Activated naive CD8-positive, alpha-beta T cell treated with anti-CD3 and anti-CD28 coated beads, Interleukin-2, amount 10 ng/mL, durations not matched to agents 7 days and 5 days (primary cell): ENCODE results near the gene LSM7. TPM values are rescaled to one million over a fixed set of nuclear protein-coding genes. Genes with fewer than 3 reads are reported as not detected.
"Not testable (repeated sequence)": the region's sequence is repeated elsewhere in the genome, so short reads cannot be mapped to it uniquely, and the experiment has no call there.

Experiments
- ATAC-seq: fragments of 150-1000 bp; cut with Tn5 transposase; one replicate; pipeline ENCODE4 v1.10.0; 2021; ENCODE audit warnings: low read depth, moderate library complexity
- POLR2A ChIA-PET: fragments of 350-600 bp; sonication (Branson Sonifier 250); formaldehyde crosslinking; loops from one replicate; lab custom pipeline; 2021; ENCODE audit warnings: antibody characterized with exemption; lab: Charles Lee
- DNase-seq: peaks from one replicate; pipeline ENCODE4 v3.0.0; 2021
- H3K27ac Mint-ChIP-seq: one replicate; pipeline ENCODE4 v1.8.0; 2022; ENCODE audit warnings: mild to moderate bottlenecking, mixed read lengths
- H3K27me3 Mint-ChIP-seq: one replicate; pipeline ENCODE4 v1.8.0; 2022; ENCODE audit warnings: mild to moderate bottlenecking, moderate library complexity, mixed read lengths
- H3K36me3 Mint-ChIP-seq: one replicate; pipeline ENCODE4 v1.8.0; 2021; ENCODE audit warnings: mild to moderate bottlenecking, mixed read lengths
- H3K4me1 Mint-ChIP-seq: one replicate; pipeline ENCODE4 v1.8.0; 2021; ENCODE audit warnings: mixed read lengths
- H3K4me3 Mint-ChIP-seq: one replicate; pipeline ENCODE4 v1.8.0; 2022; ENCODE audit warnings: mild to moderate bottlenecking, moderate library complexity, mixed read lengths
- H3K9me3 Mint-ChIP-seq: one replicate; pipeline ENCODE4 v1.8.0; 2021; ENCODE audit warnings: mixed read lengths
- total RNA-seq, 2 experiments: library from RNA; stranded (reverse); gene quantifications; one replicate each; pipeline ENCODE4 v1.2.3, GENCODE V29; 2021

Gene LSM7
- total RNA-seq, 2 experiments from 2014 or later, result 111 to 125 TPM

DNA sequence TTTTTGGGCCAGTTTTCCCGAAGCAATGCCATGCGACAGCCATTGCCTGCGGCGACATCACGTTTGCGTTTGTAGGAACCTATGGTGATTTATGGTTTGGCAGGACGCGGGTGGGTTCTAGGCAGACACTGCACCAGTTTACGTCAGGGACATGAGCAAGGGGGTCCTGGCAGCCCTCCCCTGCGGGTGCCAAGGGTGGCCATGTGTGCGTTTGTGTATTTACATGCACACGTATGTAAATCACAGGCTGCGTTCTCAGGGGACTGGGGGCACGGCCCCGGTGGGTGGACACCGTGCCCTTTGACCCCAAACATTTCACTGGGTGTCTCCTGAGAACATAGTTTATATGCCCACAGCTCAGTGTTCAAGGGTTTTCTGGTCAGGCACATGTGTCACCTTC is 22.3 kb upstream of the LSM7 start:
- POLR2A ChIA-PET, result no interaction called here
- Mint-ChIP-seq H3K27ac (no peak overlapping the region), H3K27me3 (no peaks in the 10 kb centered on the region), H3K9me3 (no peaks in the 10 kb centered on the region), H3K4me1 (no peaks in the 10 kb centered on the region), H3K36me3 (no peaks in the 10 kb centered on the region), H3K4me3 (no peak overlapping the region)
- no peak for ATAC-seq
- DNase-seq, result no peak

DNA sequence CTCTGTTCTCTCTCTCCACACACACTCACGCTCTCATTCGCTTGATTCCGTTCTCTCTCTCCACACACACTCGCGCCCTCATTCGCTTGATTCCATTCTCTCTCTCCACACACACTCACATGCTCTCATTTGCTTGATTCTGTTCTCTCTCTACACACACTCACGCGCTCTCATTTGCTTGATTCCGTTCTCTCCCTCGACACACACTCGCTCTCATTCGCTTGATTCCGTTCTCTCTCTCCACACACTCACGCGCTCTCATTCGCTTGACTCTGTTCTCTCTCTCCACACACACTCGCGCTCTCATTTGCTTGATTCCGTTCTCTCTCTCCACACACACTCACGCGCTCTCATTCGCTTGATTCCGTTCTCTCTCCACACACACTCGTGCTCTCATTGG is 21.4 kb upstream of the LSM7 start:
- H3K27ac Mint-ChIP-seq, H3K4me1 Mint-ChIP-seq, H3K27me3 Mint-ChIP-seq, H3K9me3 Mint-ChIP-seq, H3K36me3 Mint-ChIP-seq, H3K4me3 Mint-ChIP-seq, DNase-seq, ATAC-seq, POLR2A ChIA-PET: not testable (repeated sequence)

DNA sequence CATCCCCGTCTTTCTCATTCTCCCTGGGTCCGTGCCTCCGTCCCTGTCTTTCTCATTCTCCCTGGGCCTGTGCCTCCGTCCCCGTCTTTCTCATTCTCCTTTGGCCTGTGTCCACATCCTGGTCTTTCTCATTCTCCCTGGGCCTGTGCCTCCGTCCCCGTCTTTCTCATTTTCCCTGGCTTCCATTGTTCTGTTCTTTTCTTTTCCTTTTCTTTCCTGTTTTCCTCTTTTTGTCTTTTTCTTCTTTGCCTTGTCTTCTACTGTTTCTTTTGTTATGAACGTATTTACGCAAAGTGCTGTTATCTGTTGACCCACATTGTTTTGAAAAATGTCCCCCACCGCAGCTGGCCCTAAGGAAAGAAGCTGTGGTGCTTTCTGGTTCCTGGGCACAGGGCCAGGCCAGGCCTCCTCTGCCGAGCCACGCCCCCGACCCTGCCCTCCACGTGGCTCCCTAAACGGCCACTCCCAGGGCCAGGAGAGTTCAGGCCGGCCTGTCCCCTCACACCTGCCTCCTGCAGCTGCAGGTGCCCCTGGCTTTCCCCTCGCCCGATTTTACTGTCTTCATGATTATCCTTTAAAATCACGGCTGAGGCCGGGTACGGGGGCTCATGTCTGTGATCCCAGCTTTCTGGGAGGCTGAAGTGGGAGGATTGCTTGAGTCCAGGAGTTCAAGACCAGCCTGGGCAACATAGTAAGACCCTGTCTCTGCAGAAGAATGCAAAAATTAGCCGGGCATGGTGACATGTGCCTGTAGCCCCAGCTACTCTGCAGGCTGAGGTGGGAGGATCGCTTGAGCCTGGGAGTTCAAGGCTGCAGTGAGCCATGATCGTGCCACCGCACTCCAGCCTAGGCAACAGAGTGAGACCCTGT is 17.6 kb upstream of the LSM7 start:
- no peaks in the 10 kb centered on the region for H3K9me3 Mint-ChIP-seq
- no peaks in the 10 kb centered on the region for H3K27me3 Mint-ChIP-seq
- no peak for ATAC-seq
- H3K36me3 Mint-ChIP-seq, result no peaks in the 10 kb centered on the region
- POLR2A ChIA-PET, result no interaction called here
- no peaks in the 10 kb centered on the region for H3K4me1 Mint-ChIP-seq
- no peak overlapping the region for H3K4me3 Mint-ChIP-seq
- no peak overlapping the region for H3K27ac Mint-ChIP-seq
- DNase-seq, result no peak

DNA sequence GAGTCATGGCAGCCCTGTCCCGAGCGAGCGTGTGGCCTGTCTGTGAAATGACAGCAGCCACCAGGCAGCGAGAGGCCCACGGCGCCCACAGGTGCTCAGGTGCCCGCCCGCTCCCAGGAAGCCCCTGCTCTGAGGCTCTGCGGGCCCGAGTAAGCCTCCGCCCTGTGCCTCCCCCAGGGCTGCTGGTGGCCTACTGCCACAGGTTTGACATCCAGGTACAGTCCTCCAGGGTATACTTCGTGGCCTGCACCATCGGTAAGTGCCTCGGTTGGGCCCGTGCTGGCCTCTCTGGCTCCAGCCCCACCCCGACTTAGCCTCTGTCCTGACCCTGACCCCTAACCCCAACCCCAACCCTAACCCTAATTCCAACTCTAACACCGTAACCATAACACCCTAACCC is 16.7 kb upstream of the LSM7 start:
- H3K4me1 Mint-ChIP-seq, result no peaks in the 10 kb centered on the region
- POLR2A ChIA-PET, result no interaction called here

DNA sequence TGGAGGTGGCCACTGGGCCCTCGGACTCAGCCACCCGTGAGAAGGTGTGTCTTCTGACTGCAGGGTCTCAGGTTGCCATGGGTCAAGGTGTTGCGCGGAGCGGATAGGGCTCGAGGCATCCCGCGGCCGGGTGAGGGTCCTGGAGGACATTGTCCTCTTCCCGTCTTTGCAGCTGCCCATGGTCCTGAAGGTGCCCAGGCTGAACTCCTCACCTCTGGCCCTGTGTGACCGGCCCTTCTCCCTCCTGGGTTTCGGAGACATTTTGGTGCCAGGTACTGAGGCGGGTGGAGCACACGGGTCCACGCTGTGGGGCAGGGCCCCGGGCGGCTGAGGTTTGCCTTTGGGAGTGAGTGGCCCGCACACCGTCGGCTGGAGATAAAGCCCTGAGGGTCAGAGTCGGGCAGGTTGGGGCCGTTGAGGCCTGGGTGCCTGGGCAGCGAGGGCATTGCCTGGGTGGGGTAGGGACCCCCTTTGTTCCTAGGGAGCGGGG is 16.0 kb upstream of the LSM7 start:
- no peaks in the 10 kb centered on the region for H3K36me3 Mint-ChIP-seq
- H3K4me1 Mint-ChIP-seq, result no peaks in the 10 kb centered on the region
- no peak overlapping the region for H3K4me3 Mint-ChIP-seq
- no peaks in the 10 kb centered on the region for H3K27me3 Mint-ChIP-seq
- no peaks in the 10 kb centered on the region for H3K9me3 Mint-ChIP-seq
- POLR2A ChIA-PET, result no interaction called here
- ATAC-seq, result no peak
- no peak for DNase-seq
- H3K27ac Mint-ChIP-seq, result no peak overlapping the region

More for the DNA sequence above, 16.7 kb upstream of the LSM7 start:
- Mint-ChIP-seq H3K27ac (no peak overlapping the region), H3K27me3 (no peaks in the 10 kb centered on the region), H3K36me3 (no peaks in the 10 kb centered on the region), H3K4me3 (no peak overlapping the region), H3K9me3 (no peaks in the 10 kb centered on the region)
- no peak for DNase-seq
- ATAC-seq, result no peak

DNA sequence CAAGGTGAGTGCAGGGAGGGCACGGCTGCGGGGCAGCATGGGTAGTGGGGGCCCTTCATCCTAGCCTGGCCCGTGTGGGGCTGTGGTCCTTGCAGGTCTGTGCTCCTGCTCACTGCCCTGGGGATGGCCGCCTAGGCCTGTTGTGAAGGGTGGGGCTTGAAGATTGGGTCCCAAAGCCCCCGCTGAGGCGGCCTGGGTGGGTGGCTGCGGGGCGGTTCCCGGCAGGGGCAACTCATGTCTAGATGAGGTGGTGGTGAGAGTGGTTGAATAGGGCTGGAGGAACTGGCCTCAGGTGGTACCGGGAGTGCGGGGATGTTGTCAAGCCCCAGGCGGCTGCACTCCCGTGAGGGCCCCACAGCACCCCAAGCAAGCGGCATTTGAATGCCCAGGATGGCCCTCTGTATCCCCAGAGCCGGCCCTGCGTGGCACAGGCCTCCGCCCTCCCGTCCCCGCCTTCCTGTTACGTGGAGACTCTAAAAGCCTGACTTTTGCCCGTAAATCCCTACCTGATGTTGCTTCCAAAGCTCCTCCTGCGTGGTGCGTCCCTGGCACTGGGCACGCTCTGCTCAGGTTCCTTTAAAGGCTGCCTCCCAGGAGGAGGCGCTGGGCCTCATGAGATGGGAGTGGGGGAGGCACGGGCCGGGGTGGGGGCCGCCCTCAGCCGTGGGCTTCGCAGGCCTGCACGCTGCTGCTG is 15.1 kb upstream of the LSM7 start:
- Mint-ChIP-seq H3K4me1 (no peaks in the 10 kb centered on the region), H3K4me3 (no peak overlapping the region), H3K27me3 (no peaks in the 10 kb centered on the region), H3K9me3 (no peaks in the 10 kb centered on the region), H3K36me3 (no peaks in the 10 kb centered on the region), H3K27ac (no peak overlapping the region)
- POLR2A ChIA-PET, result no interaction called here
- DNase-seq (no peak), ATAC-seq (no peak)

DNA sequence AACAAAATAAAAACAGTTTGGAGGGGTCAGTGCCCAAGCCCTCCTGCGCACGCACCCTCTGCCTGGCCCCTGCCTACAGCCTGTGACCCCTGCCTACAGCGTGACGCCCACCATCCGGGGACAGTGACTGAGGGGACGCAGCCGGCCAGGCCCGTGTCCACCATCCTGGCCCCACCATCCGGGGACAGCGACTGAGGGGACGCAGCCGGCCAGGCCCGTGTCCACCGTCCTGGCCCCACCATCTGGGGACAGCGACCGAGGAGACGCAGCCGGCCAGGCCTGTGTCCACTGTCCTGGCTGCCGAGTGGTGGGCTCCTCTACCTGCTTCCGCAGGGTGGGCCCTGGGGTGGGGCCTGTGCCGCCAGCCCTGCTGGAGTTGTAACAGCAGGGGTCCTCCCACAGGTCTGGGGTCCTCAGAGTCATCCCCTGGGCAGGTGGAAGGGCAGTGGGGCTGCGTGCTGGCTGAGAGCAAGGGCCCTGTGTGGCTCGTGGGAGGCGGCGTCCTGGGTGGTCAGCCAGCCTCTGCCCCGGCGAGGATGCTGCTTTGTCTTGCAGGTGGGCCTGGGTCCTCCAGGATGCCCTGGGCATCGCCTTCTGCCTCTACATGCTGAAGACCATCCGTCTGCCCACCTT is 14.4 kb upstream of the LSM7 start:
- POLR2A ChIA-PET, result no interaction called here
- no peak for DNase-seq
- Mint-ChIP-seq H3K4me1 (no peaks in the 10 kb centered on the region), H3K27ac (no peak overlapping the region), H3K9me3 (no peaks in the 10 kb centered on the region), H3K36me3 (no peaks in the 10 kb centered on the region), H3K27me3 (no peaks in the 10 kb centered on the region), H3K4me3 (no peak overlapping the region)
- no peak for ATAC-seq

DNA sequence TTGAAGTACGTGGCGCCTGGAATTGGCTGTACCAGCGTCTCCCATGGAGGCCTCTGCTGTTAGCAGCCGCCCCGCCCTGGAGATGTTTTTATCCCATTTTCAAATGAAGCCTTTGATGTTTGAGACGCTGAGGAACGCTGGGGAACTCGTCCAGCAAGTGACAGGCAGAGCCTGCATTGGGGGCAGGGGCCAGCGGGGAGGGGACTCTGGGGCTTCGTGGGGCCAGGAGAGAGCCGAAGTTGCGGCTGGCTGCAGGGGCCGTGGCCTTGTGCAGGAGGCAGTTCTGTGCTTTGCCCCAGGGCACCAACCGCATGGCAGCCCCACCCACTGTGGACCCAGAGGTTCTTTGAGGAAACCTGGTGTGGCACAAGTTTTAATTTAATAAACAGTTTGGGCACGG is 13.6 kb upstream of the LSM7 start:
- no peaks in the 10 kb centered on the region for H3K27me3 Mint-ChIP-seq
- H3K4me3 Mint-ChIP-seq, result no peak overlapping the region
- DNase-seq, result no peak
- H3K4me1 Mint-ChIP-seq, result no peaks in the 10 kb centered on the region
- POLR2A ChIA-PET, result no interaction called here
- H3K9me3 Mint-ChIP-seq, result no peaks in the 10 kb centered on the region
- ATAC-seq, result no peak
- H3K36me3 Mint-ChIP-seq, result no peaks in the 10 kb centered on the region
- no peak overlapping the region for H3K27ac Mint-ChIP-seq

DNA sequence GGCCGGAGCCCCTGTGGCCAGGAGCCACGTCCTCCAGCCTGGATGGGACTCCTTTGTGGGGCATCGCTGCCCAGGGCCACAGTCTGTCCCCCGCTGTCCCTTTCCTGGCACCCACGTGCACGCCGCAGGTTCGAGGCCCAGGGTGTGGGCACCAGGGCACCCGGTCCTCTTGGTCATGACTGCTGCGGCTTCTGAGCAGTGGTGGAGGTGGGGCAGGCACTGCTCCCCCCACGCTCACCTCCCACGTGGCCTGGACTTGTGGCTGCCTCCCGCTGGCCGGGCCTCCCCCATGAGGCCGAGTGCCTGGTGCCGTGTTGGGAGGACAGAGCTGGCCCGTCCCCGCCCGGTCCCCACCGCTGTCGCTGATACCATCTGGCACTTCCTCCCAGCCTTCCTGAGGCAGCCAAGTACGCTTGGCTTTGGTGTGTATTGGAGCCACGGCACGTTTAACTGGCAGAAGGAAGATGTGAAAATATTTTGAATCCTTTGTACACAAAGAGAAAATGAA is 12.9 kb upstream of the LSM7 start:
- peaks cover under 1% of the 10 kb centered on the region for H3K9me3 Mint-ChIP-seq
- H3K27ac Mint-ChIP-seq, result no peak overlapping the region

DNA sequence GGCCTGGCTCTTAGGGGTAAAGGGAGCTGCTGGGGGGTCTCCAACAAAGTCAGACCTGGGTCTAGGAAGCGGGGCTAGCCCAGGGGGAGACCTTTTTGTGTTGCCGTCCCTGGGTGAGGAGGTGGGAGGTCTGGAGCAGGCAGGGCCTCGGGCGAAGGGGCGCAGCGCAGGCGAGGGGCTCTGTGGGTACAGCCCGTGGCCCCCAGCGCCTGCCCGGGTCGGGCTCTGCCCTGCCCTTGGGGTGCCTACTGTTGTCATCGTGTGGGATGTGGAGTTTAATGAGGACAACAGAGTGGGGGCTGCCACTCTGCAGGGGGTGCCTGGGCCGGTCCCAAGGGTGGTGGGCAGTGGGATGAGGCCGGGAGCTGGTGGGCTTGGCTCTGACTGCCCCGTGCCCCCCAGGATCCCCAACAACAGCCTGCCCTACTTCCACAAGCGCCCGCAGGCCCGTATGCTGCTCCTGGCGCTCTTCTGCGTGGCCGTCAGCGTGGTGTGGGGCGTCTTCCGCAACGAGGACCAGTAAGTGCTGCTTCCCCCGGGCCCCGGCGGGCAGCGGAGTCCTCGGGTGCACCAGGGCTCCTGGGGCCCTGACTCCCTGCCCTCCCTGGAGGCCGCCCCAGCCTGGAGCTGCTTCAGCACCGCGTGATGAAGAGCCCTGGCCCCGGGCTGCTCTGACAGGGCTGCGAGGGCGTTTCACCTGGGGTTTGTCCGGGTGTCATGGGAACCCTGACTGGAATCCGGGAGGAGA is 12.3 kb upstream of the LSM7 start:
- Mint-ChIP-seq H3K4me3 (no peak overlapping the region), H3K4me1 (peaks cover 3% of the 10 kb centered on the region), H3K9me3 (peaks cover 6% of the 10 kb centered on the region), H3K27ac (no peak overlapping the region), H3K36me3 (peaks cover 10% of the 10 kb centered on the region), H3K27me3 (no peaks in the 10 kb centered on the region)
- ATAC-seq, result no peak
- no peak for DNase-seq
- POLR2A ChIA-PET, result no interaction called here

More for the DNA sequence above, 12.9 kb upstream of the LSM7 start:
- peaks cover under 1% of the 10 kb centered on the region for H3K4me1 Mint-ChIP-seq
- ATAC-seq (no peak), DNase-seq (no peak)
- H3K4me3 Mint-ChIP-seq, result no peak overlapping the region
- H3K27me3 Mint-ChIP-seq, result no peaks in the 10 kb centered on the region
- H3K36me3 Mint-ChIP-seq, result peaks cover 3% of the 10 kb centered on the region
- POLR2A ChIA-PET, result no interaction called here

DNA sequence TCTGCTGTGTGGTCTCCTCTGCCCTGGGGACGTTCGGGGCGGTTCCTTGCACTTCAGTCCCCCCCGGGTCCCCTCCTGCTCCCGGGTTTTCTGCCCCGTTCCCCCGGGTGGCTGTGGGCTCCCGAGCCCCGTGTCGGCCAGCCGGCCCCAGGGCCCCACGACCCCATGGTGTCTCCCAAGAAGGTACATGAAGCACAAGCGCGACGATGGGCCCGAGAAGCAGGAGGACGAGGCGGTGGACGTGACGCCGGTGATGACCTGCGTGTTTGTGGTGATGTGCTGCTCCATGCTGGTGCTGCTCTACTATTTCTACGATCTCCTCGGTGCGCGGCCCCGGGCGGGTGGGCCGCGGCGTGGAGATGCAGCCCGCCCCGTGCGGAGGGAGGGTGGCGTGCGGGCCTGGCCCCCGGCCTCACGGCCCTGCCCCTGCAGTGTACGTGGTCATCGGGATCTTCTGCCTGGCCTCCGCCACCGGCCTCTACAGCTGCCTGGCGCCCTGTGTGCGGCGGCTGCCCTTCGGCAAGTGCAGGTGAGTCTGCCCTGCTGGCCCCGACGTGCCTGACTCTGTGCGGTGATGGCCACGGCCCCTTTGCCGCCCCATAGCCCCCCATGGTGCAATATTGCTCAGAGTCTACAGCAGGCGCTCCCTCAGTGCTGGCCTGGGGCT is 11.4 kb upstream of the LSM7 start:
- DNase-seq, result no peak
- H3K4me1 Mint-ChIP-seq, result peaks cover 4% of the 10 kb centered on the region
- no peaks in the 10 kb centered on the region for H3K27me3 Mint-ChIP-seq
- H3K4me3 Mint-ChIP-seq, result no peak overlapping the region
- H3K36me3 Mint-ChIP-seq, result peaks cover 13% of the 10 kb centered on the region
- no peak for ATAC-seq
- no peak overlapping the region for H3K27ac Mint-ChIP-seq
- peaks cover 8% of the 10 kb centered on the region for H3K9me3 Mint-ChIP-seq
- POLR2A ChIA-PET, result no interaction called here

DNA sequence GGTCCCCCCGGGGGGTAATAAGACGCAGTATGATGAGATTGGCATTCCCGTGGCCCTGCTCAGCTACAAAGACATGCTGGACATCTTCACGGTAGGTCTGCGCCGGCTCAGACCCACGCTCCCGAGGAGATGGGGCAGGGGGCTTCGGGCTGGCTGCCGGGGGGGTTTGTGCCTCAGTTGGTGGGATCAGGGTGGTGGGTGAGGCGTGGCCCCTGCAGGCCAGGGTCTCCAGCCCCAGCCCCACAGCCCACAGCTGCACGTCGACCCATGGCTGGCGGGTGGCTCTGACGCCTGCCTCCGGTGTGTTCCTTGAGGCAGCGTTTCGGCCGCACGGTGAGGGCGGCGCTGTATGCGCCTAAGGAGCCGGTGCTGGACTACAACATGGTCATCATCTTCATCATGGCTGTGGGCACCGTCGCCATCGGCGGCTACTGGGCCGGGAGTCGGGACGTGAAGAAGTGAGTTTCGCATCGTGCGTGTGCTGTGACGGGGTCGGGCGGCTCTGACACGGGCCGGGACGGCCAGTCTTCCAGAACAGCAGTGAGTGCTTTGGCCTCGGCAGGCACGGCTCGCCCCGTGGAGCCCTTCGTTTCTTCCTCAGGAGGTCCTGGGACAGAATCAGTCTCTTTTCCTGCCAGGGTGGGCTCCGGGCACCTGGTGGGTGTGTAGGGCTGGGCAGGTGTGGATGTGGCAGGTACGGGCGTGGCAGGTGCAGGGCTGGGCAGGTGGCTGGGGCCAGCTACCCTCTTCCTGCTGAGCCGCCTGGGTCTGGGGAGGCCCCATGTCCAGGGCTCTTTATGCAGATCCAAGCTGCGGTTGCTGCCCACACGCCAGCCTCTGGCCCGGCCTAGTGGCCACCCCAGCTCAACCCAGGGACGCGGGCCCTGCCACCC is 10.6 kb upstream of the LSM7 start:
- H3K4me1 Mint-ChIP-seq, result peaks cover 4% of the 10 kb centered on the region
- H3K9me3 Mint-ChIP-seq, result peaks cover 8% of the 10 kb centered on the region
- no peak overlapping the region for H3K27ac Mint-ChIP-seq
- ATAC-seq, result no peak
- POLR2A ChIA-PET, result interaction anchor here (0.5 to 0.6 kb wide), 2 partner anchors 317 to 372 kb away, joined by 3 to 4 read pairs; no protein-coding TSS in a partner anchor
- H3K4me3 Mint-ChIP-seq, result no peak overlapping the region
- DNase-seq, result no peak
- no peaks in the 10 kb centered on the region for H3K27me3 Mint-ChIP-seq
- H3K36me3 Mint-ChIP-seq, result peaks cover 13% of the 10 kb centered on the region
